ENCODE measurements around the gene RSBN1.
"Not testable (repeated sequence)": the region's sequence is repeated elsewhere in the genome, so short reads cannot be mapped to it uniquely, and the experiment has no call there.

The RSBN1 gene

DNA sequence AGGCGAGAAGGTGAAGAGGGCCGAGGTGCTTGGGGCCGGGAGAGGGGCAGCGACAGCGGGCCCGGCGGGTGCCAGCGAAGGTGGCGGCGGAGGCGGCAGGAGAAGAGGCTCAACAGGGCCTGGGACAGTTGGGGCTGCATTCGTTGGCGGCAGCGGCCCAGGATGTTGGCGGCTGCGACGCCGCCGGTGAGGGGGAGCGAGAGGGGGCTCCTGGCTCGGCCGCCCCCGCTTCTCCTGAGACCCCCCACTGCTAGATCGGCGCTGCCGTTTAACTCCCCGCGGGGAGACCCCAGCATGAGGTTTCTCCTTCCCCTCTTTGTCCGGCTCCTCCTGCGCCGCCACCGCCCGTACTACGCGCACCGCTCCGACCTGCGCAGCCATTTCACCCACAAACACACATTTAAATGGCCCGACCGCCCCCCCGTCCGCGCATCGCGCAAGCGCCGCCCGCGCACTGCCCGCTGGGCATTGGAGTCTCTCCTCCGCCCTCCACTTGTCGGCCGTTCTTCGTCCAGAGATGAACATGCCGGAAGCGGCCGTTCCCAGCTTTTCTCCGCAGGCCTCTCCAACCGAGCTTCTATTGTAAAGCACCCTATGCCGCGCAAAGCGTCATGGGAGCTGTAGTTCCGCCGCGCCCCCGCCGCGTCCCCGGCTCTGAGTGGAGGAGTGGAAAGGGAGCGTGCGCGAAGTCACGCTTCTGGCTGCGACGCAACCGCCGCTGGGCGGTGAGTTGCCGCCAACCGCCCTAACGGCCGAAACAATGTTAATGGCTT lies at the start of gene RSBN1:
RSBN1 (minus strand) TSS at position 589 of the 773 bp plus-strand sequence; CDS start at position 525, 64 bp downstream.
- Mint-ChIP-seq H3K9me3 (no peaks in the 10 kb centered on the region), H3K27me3 (no peaks in the 10 kb centered on the region), H3K4me3 (peak within 1 kb of the TSS; percentile 86), H3K4me1 (peaks cover 42% of the 10 kb centered on the region), H3K36me3 (peaks cover 21% of the 10 kb centered on the region), H3K27ac (peak within 1 kb of the TSS; percentile 84)
- peak; percentile 98 for ATAC-seq

DNA sequence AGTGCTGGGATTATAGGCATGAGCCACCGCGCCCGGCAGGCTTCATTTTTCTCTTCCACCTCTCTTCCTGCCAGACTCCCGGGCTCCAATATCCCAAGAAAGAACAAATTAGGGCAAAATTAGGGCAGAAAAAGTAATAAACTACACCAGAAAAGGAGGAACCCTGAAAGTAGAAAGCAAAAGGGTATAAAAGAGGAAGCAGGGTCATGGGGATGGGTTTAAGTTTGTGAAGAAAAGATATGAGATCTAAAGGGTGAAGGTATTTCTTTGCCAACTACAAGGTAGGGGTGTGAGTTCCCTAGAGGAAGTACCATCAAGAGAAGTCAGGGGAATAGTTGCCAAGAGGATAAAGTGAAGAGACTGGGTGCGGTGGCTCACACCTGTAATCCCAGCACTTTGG lies 49.4 kb upstream of the RSBN1 start:
- Mint-ChIP-seq H3K4me1 (peaks cover 72% of the 10 kb centered on the region), H3K36me3 (peaks cover 25% of the 10 kb centered on the region), H3K9me3 (peaks cover 3% of the 10 kb centered on the region), H3K27me3 (no peaks in the 10 kb centered on the region), H3K27ac (peak overlapping the region; percentile 80), H3K4me3 (no peak overlapping the region)
- no peak for ATAC-seq

DNA sequence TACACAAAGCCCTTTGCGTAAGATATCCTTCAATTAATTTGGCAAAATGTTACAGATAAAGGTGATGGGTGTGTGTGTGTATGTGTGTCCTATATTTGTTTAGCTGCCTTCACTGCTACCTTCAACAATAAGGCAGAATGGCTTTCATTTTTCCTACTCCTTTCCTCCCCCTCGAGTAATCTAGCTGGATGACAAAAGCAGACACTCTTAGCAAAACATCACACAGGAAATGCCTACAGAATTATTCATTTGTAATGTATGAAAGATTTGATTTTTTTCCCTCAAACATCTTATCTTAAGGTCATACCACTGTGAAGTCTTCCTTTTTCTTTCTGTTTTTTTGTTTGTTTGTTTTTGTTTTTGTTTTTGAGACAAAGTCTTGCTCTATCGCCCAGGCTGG lies 48.6 kb upstream of the RSBN1 start:
- peak overlapping the region; percentile 80 for H3K27ac Mint-ChIP-seq
- peaks cover 32% of the 10 kb centered on the region for H3K36me3 Mint-ChIP-seq
- no peak for ATAC-seq
- peaks cover 72% of the 10 kb centered on the region for H3K4me1 Mint-ChIP-seq
- H3K4me3 Mint-ChIP-seq = no peak overlapping the region
- H3K27me3 Mint-ChIP-seq = no peaks in the 10 kb centered on the region
- peaks cover 3% of the 10 kb centered on the region for H3K9me3 Mint-ChIP-seq

DNA sequence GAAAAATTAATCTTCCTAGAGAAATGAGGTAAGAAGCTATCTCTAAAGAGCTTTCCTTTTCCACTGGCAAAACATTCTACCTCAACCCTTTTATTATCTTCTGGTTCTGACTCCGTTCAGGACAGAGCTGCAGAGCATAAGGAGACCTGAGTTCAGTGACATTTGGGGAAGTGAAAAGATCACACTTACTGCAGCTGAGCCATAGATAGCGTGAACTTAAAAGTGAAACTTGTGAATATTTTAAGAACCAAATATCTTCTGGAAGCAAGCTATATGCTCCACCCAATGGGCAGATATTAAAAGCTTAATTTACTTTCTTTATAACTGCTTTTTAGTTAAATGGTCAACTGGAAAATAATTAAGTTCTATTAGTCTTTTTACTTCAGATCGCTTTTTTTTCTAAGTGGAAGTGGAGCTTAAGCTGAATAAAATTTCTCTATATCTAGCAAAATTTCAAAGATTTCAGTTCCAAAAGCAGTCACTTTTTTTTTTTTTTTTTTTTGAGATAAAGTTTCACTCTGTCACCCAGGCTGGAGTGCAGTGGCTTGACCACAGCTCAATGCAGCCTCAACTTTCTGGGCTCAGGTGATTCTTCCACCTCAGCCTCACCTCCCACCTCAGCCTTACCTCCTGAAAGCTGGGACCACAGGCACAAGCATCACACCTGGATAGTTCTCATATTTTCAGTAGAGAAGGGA lies 47.4 kb upstream of the RSBN1 start:
- peaks cover 40% of the 10 kb centered on the region for H3K36me3 Mint-ChIP-seq
- peak overlapping the region; percentile 66 for H3K4me3 Mint-ChIP-seq
- H3K9me3 Mint-ChIP-seq = peaks cover 3% of the 10 kb centered on the region
- ATAC-seq = peak; percentile 96
- H3K27me3 Mint-ChIP-seq = no peaks in the 10 kb centered on the region
- H3K4me1 Mint-ChIP-seq = peaks cover 68% of the 10 kb centered on the region
- peak overlapping the region; percentile 80 for H3K27ac Mint-ChIP-seq

DNA sequence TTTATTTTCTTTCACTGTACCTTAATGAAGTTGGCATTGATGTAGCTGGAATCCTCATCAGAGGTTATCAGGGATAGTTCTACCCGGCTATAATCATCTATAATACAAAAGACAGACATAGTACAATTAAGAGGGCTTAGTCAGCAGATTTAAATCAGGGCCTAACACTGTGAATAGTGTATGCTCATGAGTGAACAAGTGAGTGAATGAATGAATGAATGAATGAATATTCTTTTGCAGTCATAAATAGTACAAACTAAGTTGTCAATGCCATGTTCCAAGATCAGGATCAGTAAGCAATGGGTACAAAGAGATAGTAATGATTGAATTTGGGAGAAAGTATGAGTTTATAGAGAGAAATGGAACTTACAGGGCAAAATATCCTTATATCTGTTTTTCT lies 46.7 kb upstream of the RSBN1 start:
- Mint-ChIP-seq H3K27ac (peak overlapping the region; percentile 80), H3K4me1 (peaks cover 62% of the 10 kb centered on the region), H3K36me3 (peaks cover 47% of the 10 kb centered on the region), H3K27me3 (no peaks in the 10 kb centered on the region), H3K4me3 (peak overlapping the region; percentile 66), H3K9me3 (peaks cover 3% of the 10 kb centered on the region)
- ATAC-seq = no peak

DNA sequence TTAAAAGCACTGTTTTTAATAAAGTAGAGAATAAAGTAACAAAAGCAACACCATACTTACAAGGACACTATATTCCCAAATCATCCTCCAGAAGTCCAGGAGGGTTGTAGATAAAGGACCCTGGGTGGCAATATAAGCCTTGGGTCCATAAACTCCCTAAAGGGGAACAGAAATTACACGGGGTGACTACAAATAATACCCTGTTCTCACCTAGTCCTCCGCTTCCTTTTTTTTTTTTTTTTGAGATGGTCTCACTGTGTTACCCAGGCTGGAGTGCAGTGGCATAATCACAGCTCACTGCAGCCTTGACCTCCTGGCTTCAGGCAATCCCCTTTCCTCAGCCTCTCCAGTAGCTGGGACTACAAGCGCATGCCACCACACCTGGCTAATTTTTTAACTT lies 46.1 kb upstream of the RSBN1 start:
- H3K27ac Mint-ChIP-seq = peak overlapping the region; percentile 80
- H3K36me3 Mint-ChIP-seq = peaks cover 47% of the 10 kb centered on the region
- H3K27me3 Mint-ChIP-seq = no peaks in the 10 kb centered on the region
- peaks cover 61% of the 10 kb centered on the region for H3K4me1 Mint-ChIP-seq
- H3K4me3 Mint-ChIP-seq = peak overlapping the region; percentile 4
- ATAC-seq = peak; percentile 87
- peaks cover 3% of the 10 kb centered on the region for H3K9me3 Mint-ChIP-seq

DNA sequence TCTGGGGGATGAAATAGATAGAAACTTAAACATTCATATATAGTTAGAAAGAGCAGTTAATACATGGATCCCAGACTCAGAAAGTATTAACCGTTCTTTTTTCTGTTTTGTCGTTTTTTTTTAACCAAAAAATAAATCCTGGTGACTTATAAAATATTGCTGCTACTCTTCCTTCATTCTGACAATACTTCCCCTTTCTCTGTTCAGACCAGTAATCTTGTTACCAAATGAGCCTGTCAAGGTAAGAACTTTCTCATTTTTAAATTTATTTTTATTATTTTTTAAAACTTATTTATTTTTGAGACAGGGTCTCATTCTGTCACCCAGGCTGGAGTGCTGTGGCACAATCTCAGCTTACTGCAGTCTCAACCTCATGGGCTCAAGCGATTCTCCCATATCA lies 45.5 kb upstream of the RSBN1 start:
- Mint-ChIP-seq H3K27ac (peak overlapping the region; percentile 80), H3K4me1 (peaks cover 55% of the 10 kb centered on the region), H3K4me3 (no peak overlapping the region)

DNA sequence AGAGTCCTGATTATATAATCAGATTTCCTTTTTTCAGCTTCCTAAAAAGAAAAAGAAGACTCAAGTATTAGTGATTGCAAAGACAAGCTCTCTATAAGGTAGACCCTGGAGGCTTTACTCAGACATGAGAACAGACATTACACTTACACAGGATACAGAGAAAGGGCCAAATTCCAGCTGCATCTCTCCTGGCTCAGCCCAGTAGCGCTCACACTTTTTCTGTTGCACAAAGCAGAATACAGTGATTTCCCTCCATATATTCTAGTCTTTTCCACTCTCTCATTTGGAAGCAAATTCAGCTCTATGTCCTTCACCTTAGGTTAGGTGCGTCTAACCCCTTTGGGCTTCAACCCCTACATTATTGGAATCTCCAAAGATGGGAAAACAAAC lies 44.1 kb upstream of the RSBN1 start:
- no peaks in the 10 kb centered on the region for H3K9me3 Mint-ChIP-seq
- H3K36me3 Mint-ChIP-seq = peaks cover 28% of the 10 kb centered on the region
- no peak overlapping the region for H3K4me3 Mint-ChIP-seq
- no peaks in the 10 kb centered on the region for H3K27me3 Mint-ChIP-seq
- H3K27ac Mint-ChIP-seq = no peak overlapping the region
- H3K4me1 Mint-ChIP-seq = peaks cover 41% of the 10 kb centered on the region
- no peak for ATAC-seq

More for the DNA sequence above, 45.5 kb upstream of the RSBN1 start:
- peaks cover 40% of the 10 kb centered on the region for H3K36me3 Mint-ChIP-seq
- no peaks in the 10 kb centered on the region for H3K27me3 Mint-ChIP-seq
- ATAC-seq = no peak
- peaks cover 3% of the 10 kb centered on the region for H3K9me3 Mint-ChIP-seq

DNA sequence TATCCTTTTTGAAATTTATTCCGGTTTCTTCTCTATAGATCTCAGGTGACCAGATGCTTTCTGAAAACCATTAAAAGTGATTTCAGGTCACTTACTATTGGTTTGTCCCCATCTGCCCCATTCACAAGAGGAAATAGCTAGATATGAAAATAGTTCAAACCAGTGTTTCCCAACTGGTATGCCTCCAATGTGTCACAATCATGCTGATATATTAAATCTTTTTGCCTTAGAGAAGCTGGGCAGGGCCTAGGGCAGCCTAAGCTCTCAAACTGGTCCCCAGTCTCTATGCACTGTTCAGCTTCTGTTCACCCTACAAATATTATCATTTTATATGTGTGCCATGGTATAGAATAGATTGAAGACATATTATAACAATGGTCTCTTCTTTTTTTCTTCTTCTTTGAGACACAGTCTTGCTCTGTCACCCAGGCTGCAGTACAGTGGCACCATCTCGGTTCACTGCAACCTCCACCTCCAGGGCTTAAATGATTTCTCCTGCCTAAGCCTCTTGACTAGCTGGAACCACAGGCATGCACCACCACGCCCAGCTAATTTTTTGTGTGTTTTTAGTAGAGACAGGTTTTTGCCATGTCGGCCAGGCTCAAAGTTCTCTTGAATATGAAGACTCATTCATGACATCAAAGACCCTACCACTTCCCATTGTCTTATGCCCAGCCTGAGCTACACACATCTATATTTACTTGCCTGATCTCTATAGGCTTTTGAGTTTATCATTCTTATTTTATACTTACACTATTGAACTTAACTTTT lies 43.5 kb upstream of the RSBN1 start:
- Mint-ChIP-seq H3K27me3 (no peaks in the 10 kb centered on the region), H3K4me1 (peaks cover 39% of the 10 kb centered on the region), H3K9me3 (no peaks in the 10 kb centered on the region), H3K36me3 (peaks cover 31% of the 10 kb centered on the region), H3K4me3 (no peak overlapping the region), H3K27ac (no peak overlapping the region)
- no peak for ATAC-seq

DNA sequence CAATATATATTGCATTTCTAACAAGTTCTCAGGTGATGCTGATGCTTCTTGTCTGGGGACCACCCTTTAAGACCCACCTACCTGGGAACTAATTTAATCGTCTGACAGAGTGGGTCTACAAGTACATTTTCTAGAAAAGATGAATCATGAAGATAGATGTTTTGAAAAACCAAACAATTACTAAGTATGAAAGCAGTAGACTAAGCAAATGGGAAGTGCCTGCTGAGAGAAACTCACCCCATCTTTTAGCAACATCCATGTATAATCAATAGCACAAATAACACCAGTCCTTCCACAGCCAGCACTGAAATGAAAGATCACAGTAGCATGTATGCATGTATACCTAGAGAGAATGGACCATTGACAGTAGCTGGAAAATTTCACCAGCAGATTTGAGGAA lies 42.0 kb upstream of the RSBN1 start:
- peaks cover 2% of the 10 kb centered on the region for H3K9me3 Mint-ChIP-seq
- ATAC-seq = no peak
- no peaks in the 10 kb centered on the region for H3K27me3 Mint-ChIP-seq
- H3K4me1 Mint-ChIP-seq = peaks cover 32% of the 10 kb centered on the region
- no peak overlapping the region for H3K4me3 Mint-ChIP-seq
- H3K27ac Mint-ChIP-seq = no peak overlapping the region
- peaks cover 34% of the 10 kb centered on the region for H3K36me3 Mint-ChIP-seq

DNA sequence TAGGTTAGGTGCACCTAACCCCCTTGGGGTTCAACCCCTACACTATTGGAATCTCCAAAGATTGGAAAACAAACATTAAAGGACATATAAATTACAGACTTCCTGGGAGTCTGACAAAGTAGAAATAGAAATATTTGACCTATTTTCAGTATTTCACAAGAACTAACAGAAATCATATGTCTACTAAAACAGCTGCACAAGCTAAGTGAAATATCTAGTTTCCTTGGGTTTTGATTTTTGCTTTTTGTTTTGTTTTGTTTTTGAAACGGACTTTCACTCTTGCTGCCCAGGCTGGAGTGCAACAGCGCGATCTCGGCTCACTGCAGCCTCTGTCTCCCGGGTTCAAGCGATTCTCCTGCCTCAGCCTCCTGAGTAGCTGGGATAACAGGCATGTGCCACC lies 40.4 kb upstream of the RSBN1 start:
- not testable (repeated sequence) for H3K27ac Mint-ChIP-seq, ATAC-seq
- peaks cover 39% of the 10 kb centered on the region for H3K36me3 Mint-ChIP-seq

DNA sequence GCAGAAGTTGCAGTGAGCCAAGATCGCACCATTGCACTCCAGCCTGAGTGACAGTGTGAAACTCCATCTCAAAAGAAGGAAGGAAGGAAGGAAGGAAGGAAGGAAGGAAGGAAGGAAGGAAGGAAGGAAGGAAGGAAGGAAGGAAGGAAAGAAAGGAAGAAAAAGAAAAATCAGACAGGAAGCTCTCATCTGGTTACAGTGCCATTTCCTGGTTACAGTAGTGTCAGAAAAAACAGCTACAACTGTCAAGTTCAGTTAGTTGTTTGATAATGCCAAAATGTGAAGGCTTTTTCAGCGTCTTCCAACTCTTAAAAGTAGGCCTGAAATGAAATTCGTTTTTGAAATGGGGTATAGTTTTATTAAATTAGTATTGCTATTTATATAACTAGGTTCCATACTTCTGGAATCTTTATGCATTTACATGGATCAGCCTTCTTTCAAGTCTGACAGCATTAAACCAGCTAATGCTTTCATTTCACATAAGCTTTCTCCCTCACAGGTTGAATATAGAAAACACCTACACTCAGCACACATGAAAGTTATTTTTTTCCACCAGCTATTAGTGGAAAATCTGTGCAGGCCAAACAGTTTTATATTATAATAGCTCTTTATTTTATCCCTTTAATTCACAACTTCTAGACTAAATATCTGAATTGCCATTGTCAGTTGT lies 38.0 kb upstream of the RSBN1 start:
- no peak overlapping the region for H3K4me3 Mint-ChIP-seq
- no peak for ATAC-seq
- peaks cover 45% of the 10 kb centered on the region for H3K36me3 Mint-ChIP-seq

More for the DNA sequence above, 40.4 kb upstream of the RSBN1 start:
- H3K4me1 Mint-ChIP-seq = peaks cover 17% of the 10 kb centered on the region
- not testable (repeated sequence) for H3K4me3 Mint-ChIP-seq, H3K9me3 Mint-ChIP-seq, H3K27me3 Mint-ChIP-seq

DNA sequence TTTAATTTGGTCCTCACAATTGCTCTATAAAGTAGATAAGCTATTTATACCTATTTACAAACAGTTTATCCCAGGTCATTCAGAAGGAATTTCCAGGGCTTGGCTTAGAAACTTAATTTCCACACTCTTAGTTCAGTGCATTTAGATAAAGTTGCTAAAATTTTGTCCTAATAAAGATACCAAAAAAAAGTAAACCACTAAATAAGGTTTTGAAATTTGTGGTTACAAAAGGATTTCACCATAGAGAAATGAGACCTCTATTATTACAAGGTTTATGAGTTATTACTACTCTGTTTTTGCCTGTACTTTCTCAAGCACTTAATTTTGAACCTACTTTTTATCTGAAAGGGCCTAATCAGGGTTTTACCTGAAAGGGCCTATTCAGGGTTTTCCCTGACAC lies 36.8 kb upstream of the RSBN1 start:
- Mint-ChIP-seq H3K27ac (no peak overlapping the region), H3K4me1 (peaks cover 13% of the 10 kb centered on the region)

More for the DNA sequence above, 38.0 kb upstream of the RSBN1 start:
- H3K27me3 Mint-ChIP-seq = no peaks in the 10 kb centered on the region
- H3K9me3 Mint-ChIP-seq = peaks cover 6% of the 10 kb centered on the region
- H3K27ac Mint-ChIP-seq = no peak overlapping the region
- H3K4me1 Mint-ChIP-seq = peaks cover 13% of the 10 kb centered on the region

DNA sequence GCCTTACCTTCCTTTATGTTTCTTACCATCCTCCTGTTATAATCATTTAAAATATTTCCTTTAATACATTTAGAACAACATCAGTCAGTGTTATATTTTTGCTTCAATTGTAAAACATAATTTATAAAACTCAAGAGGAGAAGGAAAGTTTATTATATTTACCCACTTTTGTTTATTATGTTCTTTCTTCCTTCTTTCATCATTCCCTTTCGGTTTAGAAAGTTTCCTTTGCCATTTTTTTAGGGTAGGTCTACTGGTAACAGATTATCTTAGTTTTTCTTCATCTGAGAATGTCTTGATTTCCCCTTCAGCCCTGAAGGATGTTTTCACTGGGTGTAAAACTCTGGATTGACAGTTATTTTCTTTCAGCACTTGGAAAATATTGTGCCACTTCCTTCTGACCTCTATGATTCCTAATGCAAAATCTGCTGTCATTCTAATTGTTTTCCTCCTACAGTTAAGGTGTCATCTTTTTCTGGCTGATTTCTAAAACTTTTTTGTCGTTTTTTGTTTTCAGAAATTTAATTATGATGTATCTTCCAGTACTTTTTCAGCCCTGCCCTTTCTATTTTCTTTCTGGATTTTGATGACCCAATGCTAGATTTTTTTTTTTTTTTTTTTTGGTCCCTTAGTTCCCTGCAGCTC lies 34.2 kb upstream of the RSBN1 start:
- Mint-ChIP-seq H3K4me3 (no peak overlapping the region), H3K9me3 (peaks cover 6% of the 10 kb centered on the region), H3K4me1 (peaks cover 13% of the 10 kb centered on the region), H3K27me3 (no peaks in the 10 kb centered on the region), H3K36me3 (peaks cover 54% of the 10 kb centered on the region), H3K27ac (peak overlapping the region; percentile 24)
- ATAC-seq = no peak

More for the DNA sequence above, 36.8 kb upstream of the RSBN1 start:
- ATAC-seq = no peak
- Mint-ChIP-seq H3K4me3 (no peak overlapping the region), H3K27me3 (no peaks in the 10 kb centered on the region), H3K36me3 (peaks cover 35% of the 10 kb centered on the region), H3K9me3 (peaks cover 6% of the 10 kb centered on the region)
